Measurements from ENCODE around the gene TLX1. TPM values are rescaled to one million over a fixed set of nuclear protein-coding genes. Genes with fewer than 3 reads are reported as not detected.

Gene TLX1
- total RNA-seq, 2 experiments from 2014 or later = not detected

- peak overlapping the region; percentile 65 for H3K4me3 Mint-ChIP-seq
- peak in 2 of 14 experiments; percentile 8 to 27 for DNase-seq
- POLR2A ChIA-PET = interaction anchor here (0.5 to 1.3 kb wide), 3 partner anchors 11 to 91 kb away, joined by 3 to 5 read pairs (median 3); no protein-coding TSS in a partner anchor
These were observed 7.8 kb upstream of the TLX1 start for GRCh38 chr10:101123085-101123814.

DNA sequence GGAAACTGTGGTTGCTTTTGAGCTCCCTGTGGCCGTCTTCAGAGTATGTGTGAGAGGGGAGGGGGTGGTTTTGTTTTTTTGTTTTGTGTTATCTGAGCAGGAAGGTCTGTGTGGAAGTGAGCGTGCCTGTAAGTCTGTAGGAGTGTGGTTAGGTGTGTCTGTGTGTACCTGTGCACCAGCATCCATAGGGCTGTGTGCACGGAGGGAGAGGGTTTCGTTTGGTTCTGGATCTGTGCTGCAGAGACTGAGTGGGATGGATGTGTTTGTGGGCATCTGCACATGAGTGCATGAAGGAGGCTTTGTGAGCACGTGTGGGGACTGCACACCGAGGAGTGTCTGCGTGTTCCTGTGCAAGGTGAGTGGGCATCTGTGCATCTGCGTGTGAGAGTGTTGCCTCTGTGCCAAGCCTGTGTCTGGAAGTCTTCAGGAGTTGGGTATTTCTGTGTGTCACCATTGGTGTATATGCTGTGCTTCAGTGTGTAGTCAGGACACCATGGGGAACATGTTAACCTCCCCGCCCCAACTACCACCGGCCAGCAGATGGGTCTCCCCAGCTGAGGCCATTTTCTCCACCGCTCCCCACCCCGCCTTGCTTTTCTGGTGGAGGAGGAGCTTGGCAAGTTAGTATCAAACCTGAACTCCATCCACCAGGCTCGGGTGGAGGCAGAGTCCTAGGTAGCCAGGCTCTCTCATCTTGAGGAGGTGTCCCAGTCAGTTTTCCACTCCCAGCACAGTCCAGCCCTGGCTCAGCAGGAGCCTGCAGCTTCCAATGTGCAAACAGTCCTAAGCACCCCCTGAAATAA is 7.1 kb upstream of the TLX1 start:
- TF ChIP-seq CTCF (IDR thresholded peaks at IDR 0.05) = no peak
- H3K27me3 ChIP-seq (ENCODE audit: control insufficient read depth in 1 of 2, insufficient read depth in 2 of 2, low read length in 2 of 2) = peaks cover 59 to 60% of the 10 kb centered on the region in 2 experiments
- H3K4me3 Mint-ChIP-seq = peak overlapping the region; percentile 65

More at GRCh38 chr10:101123085-101123814, 7.8 kb upstream of the TLX1 start:
- intact Hi-C loops (cut with DNase I, micrococcal nuclease) = no loop called here
- Histone ChIP-seq H3K36me3 (ENCODE audit: insufficient read depth, low read length) (no peaks in the 10 kb centered on the region), H3K27me3 (ENCODE audit: control insufficient read depth in 1 of 2, insufficient read depth in 2 of 2, low read length in 2 of 2) (peaks cover 59% of the 10 kb centered on the region in 2 experiments), H3K9me3 (ENCODE audit: control insufficient read depth in 1 of 2, insufficient read depth in 1 of 2, low read length in 2 of 2) (peaks cover 0 to 17% of the 10 kb centered on the region in 2 experiments), H3K4me1 (ENCODE audit: insufficient read depth, low read length) (peaks cover 39% of the 10 kb centered on the region), H3K4me3 (ENCODE audit: low read length) (peak overlapping the region; percentile 25), H3K27ac (ENCODE audit: low read depth in 1 of 2, low read length in 2 of 2) (no peak overlapping the region)
- CTCF ChIA-PET = interaction anchor here (1.2 to 2.4 kb wide), 4 partner anchors 19 to 27 kb away, joined by 3 to 11 read pairs (median 4); no protein-coding TSS in a partner anchor
- Mint-ChIP-seq H3K27ac (no peak overlapping the region), H3K27me3 (peaks cover 82% of the 10 kb centered on the region), H3K9me3 (no peaks in the 10 kb centered on the region), H3K36me3 (ENCODE audit: low read depth) (peaks cover 4% of the 10 kb centered on the region), H3K4me1 (ENCODE audit: low read depth) (peaks cover 28% of the 10 kb centered on the region)
- TF ChIP-seq CTCF (IDR thresholded peaks at IDR 0.05) = no peak
- peak; percentile 25 for ATAC-seq (ENCODE audit: poor library complexity)

DNA sequence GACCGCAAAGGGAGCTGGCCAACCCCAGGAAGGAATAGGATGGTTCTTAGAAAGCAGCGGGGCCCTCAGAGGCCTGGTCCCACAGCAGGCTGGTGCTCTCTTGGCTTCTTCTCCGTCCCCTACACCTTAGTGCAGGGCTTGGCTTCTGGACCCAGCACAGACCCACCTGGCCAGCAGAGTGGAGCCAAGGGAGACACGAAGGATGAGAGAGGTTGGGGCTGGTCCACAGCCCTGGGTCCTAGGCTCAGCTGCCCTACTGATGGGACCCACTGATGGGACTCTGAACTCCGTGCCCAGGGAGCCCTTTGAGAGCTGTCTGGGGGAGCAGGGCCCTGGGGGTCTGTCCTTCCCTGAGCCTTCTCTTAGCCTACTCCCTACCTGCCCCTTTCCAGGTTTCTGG is 6.2 kb upstream of the TLX1 start:
- peaks cover 0 to 17% of the 10 kb centered on the region in 2 experiments for H3K9me3 ChIP-seq (ENCODE audit: control insufficient read depth in 1 of 2, insufficient read depth in 1 of 2, low read length in 2 of 2)
- no peak for TF ChIP-seq CTCF (IDR thresholded peaks at IDR 0.05)
- no peaks in the 10 kb centered on the region for H3K9me3 Mint-ChIP-seq
- ATAC-seq (ENCODE audit: poor library complexity) (no peak), DNase-seq (no peak)
- H3K4me3 Mint-ChIP-seq = no peak overlapping the region
- peaks cover 28% of the 10 kb centered on the region for H3K4me1 Mint-ChIP-seq (ENCODE audit: low read depth)
- POLR2A ChIA-PET = no interaction called here
- H3K27ac Mint-ChIP-seq = no peak overlapping the region
- H3K36me3 ChIP-seq (ENCODE audit: insufficient read depth, low read length) = no peaks in the 10 kb centered on the region
- peaks cover 88% of the 10 kb centered on the region for H3K27me3 Mint-ChIP-seq
- CTCF ChIA-PET = interaction anchor here (1.5 to 1.6 kb wide), 2 partner anchors 17 to 29 kb away, joined by 3 to 5 read pairs; no protein-coding TSS in a partner anchor
- peaks cover 64 to 65% of the 10 kb centered on the region in 2 experiments for H3K27me3 ChIP-seq (ENCODE audit: control insufficient read depth in 1 of 2, insufficient read depth in 2 of 2, low read length in 2 of 2)
- H3K4me1 ChIP-seq (ENCODE audit: insufficient read depth, low read length) = peaks cover 39% of the 10 kb centered on the region
- H3K36me3 Mint-ChIP-seq (ENCODE audit: low read depth) = peaks cover 4% of the 10 kb centered on the region
- intact Hi-C loops (cut with DNase I, micrococcal nuclease) = no loop called here
- no peak overlapping the region for H3K27ac ChIP-seq (ENCODE audit: low read depth in 1 of 2, low read length in 2 of 2)
- H3K4me3 ChIP-seq (ENCODE audit: low read length) = no peak overlapping the region

More for the DNA sequence above, 7.1 kb upstream of the TLX1 start:
- Mint-ChIP-seq H3K27ac (no peak overlapping the region), H3K36me3 (ENCODE audit: low read depth) (peaks cover 4% of the 10 kb centered on the region), H3K9me3 (no peaks in the 10 kb centered on the region), H3K4me1 (ENCODE audit: low read depth) (peaks cover 28% of the 10 kb centered on the region), H3K27me3 (peaks cover 83% of the 10 kb centered on the region)
- Histone ChIP-seq H3K36me3 (ENCODE audit: insufficient read depth, low read length) (no peaks in the 10 kb centered on the region), H3K9me3 (ENCODE audit: control insufficient read depth in 1 of 2, insufficient read depth in 1 of 2, low read length in 2 of 2) (peaks cover 0 to 17% of the 10 kb centered on the region in 2 experiments), H3K27ac (ENCODE audit: low read depth in 1 of 2, low read length in 2 of 2) (no peak overlapping the region), H3K4me3 (ENCODE audit: low read length) (peak overlapping the region; percentile 25), H3K4me1 (ENCODE audit: insufficient read depth, low read length) (peaks cover 39% of the 10 kb centered on the region)
- POLR2A ChIA-PET = interaction anchor here (0.5 to 0.6 kb wide), 2 partner anchors 90 to 424 kb away, joined by 3 read pairs; no protein-coding TSS in a partner anchor
- CTCF ChIA-PET = interaction anchor here (1.2 to 1.6 kb wide), 3 partner anchors 18 to 28 kb away, joined by 3 to 5 read pairs (median 3); no protein-coding TSS in a partner anchor
- intact Hi-C loops (cut with DNase I, micrococcal nuclease) = no loop called here
- ATAC-seq (ENCODE audit: poor library complexity) (peak; percentile 7), DNase-seq (peak in 2 of 14 experiments; percentile 8 to 33)

Data from CD4-positive, alpha-beta T cell (primary cell).